Measurements from ENCODE around the gene COL24A1.
"Not testable (repeated sequence)": the region's sequence is repeated elsewhere in the genome, so short reads cannot be mapped to it uniquely, and the experiment has no call there.

Gene COL24A1

GRCh38 chr1:85976516-85977205, 179.9 kb downstream of the COL24A1 start:
- DNase-seq, result no peak

GRCh38 chr1:85975912-85976371, 180.6 kb downstream of the COL24A1 start:
- no peak for DNase-seq

GRCh38 chr1:85962457-85962856, 194.1 kb downstream of the COL24A1 start:
- DNase-seq, result no peak

- DNase-seq, result no peak
Observed at GRCh38 chr1:85957760-85958159, 198.8 kb downstream of the COL24A1 start.

DNA sequence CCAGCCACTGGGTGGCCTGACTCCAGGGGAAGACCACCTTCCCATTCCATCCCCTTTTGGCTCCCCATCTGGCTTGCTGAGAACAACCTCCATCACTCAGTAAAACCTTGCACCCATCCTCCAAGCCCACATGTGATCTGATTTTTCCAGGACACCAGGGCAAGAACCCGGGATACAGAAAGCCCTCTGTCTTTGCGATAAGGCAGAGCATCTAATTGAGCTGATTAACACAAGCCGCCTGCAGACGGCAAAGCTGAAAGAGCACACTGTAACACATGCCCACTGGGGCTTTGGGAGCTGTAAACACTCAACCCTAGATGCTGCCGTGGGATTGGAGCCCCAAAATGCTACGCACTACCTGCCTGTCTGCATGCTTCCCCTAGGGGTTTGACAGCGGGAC, 201.4 kb downstream of the COL24A1 start:
- DNase-seq, result not testable (repeated sequence)

DNA sequence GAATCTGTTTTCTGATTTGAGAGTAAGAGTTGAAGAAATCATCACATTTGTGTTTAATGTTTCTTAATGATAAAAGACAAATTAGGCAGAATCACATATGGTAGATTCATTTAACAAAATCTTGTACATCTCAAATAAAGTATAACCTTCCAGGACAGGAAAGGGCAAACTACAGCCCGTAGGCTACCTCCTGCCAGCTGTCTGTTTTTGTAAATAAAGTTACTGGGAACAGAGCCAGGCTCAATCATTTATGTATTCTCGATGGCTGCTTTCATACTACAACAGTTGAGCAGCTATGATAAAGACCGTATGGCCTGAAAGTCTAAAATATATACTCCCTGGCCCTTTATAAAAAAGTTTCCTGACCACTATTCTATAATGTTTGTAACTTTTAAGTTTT, 204.1 kb downstream of the COL24A1 start:
- no peak for DNase-seq

DNA sequence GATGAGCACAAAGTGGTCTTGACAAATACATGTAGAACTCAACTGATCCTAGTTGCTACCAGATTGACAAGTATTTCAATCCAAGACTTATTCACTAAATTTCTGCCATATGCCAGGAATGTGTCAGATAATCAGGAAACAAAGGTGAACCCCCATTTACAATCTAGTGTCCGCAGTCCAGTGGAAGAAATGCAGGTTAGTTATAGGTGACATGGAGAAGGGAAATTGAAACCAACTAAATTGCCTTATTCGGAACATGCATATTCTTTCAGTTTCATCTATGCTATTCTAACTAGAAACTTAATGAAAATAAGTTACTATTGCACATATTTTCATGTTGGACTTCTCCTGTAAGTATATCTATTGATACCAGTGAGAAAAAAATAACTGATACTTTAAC, 209.4 kb downstream of the COL24A1 start:
- DNase-seq, result no peak

DNA sequence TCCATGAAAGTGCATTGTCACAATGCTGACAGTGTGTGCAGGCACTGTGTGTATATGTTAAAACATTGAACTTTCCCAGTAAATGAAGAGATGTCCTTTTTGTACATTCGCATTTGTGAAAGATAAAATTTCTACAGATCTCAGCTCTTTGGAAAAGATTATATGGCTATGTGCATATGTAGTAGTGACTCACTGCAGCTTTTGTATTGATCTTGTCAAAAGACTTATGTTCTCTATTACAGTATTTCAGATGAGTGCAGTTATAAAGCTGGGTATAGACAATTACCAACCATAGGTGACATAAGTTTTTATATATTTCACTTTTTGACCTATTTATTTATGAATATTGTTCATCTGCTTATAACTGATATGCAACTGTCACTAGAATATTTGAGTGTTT, 212.6 kb downstream of the COL24A1 start:
- DNase-seq, result no peak

DNA sequence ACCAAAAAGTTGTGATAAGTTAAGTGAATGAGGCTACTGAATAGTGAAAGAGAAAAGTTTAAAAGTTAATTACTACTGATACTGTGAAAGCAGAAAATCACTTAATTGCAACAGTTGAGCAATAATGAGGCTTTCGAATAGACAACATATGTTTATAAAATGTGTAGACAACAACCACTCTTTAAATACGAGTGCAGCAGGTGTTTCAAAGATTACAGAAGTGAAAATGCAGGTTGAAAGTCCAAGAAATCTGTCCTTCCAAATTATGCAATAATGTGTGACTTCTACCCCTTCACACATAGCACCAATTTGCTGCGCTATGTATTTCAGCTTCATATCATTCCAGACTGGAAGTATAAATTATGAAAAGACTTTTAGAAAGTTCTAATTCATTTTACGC, 213.0 kb downstream of the COL24A1 start:
- no peak for DNase-seq

GRCh38 chr1:85940656-85941306, 215.8 kb downstream of the COL24A1 start:
- no peak for DNase-seq

GRCh38 chr1:85938829-85939228, 217.7 kb downstream of the COL24A1 start:
- no peak for DNase-seq

DNA sequence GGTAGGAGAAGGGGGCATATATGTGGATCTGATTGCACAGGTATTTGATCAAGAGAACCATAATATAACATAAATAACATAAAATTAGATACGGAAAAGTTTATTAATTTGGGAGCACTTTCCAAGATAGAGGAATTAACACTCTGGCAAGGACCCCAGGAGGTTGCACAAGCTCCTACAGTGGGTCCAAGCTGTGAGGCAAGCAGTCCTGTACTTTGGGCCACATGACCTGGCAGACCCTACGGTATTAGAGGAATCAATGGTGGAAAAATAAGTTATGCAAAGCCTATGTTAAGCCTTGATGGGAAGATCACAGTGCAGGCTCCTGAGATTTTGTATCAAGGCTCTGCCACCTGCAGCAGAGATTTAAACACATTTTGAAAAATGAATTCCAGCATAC, 220.1 kb downstream of the COL24A1 start:
- no peak for DNase-seq

DNA sequence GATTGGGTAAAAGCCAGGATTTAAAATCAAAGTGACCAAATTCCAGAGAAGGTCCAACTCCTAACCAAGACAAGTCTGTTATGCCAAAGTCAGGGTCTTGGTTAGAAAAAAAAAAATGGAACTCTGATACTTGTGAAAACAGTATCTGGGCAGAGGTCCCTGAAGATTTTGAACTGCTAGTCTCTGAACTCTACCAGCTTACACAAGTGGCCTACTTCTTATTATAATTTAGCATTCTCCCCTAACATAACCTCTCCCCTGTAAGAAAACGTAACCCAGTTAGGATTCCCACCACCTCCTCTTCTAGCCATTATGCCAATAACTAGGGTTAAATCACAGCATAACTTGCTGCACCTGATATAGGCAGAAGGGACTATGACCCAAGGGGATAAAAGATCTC, 220.5 kb downstream of the COL24A1 start:
- DNase-seq, result no peak

- DNase-seq, result no peak
Observed at GRCh38 chr1:85935234-85935633, 221.3 kb downstream of the COL24A1 start.

- no peak for DNase-seq
Observed at GRCh38 chr1:85934516-85934915, 222.1 kb downstream of the COL24A1 start.

DNA sequence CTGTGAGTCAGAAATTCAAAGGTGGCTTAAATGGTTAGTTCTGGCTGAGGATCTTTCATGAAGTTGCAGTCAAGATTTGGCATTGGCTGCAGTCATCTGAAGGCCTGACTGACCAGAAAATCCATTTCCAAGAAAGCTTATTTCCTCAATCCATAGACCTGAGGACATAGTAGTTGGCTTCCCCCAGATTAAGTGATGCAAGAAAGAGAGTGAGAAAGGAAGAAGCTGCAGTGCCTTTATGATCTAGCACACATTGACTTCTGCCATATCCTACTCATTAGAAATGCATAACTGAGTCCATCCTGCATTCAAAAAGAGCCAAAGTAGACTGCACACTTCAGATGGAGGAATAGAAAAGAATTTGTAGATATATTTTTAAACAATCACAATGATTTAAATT, 222.6 kb downstream of the COL24A1 start:
- DNase-seq, result no peak

- DNase-seq, result no peak
Observed at GRCh38 chr1:85911742-85912141, 244.8 kb downstream of the COL24A1 start.

GRCh38 chr1:85900921-85901320, 255.7 kb downstream of the COL24A1 start:
- DNase-seq, result no peak

DNA sequence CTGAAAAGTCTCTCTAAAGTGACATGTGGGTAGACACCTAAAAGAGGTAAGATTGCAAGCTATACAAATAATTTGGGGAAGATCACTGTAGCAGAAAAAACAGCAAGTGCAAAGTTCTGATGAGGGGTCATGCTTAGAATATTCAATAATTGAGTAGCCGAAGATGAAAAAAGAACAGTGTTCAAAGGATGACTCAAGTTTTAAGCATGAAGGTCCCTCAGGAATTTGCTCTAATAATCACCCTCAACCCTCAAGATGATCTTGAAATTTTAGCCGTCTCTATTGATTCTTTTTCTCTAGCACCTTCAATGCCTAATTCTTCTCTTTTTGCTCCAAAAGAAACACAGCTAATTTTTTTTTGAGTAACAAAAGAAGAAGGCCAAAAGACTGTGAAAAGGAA, 257.7 kb downstream of the COL24A1 start:
- DNase-seq, result no peak

GRCh38 chr1:85894651-85895050, 261.9 kb downstream of the COL24A1 start:
- DNase-seq, result no peak

DNA sequence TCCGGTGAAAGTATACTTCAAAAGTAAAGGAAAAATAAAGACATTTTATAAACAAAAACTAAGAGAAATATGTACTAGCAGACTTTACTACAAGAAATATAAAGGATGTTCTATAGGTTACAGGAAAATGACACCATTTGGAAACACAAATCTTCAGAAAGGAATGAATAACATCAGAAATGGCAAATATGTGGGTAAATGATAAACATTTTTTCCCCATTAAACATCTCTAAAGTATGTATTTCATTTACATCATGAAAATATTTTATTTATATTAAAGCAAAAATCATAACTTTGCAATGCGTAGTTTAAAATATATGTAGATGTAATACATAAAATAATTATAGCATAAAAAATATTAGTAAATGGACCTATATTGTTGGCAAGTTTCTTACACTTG, 264.2 kb downstream of the COL24A1 start:
- no peak for DNase-seq

GRCh38 chr1:85889870-85890269, 266.7 kb downstream of the COL24A1 start:
- DNase-seq, result no peak

GRCh38 chr1:85888921-85889320, 267.7 kb downstream of the COL24A1 start:
- DNase-seq, result no peak

- no peak for DNase-seq
Observed at GRCh38 chr1:85884372-85885035, 272.1 kb downstream of the COL24A1 start.

All from activated effector memory CD4-positive, alpha-beta T cell treated with Interleukin-2 at 50 U/mL for 16 hours (primary cell).